BJ (cell line): Measurements from ENCODE around the gene IL18RAP. TPM values are rescaled to one million over a fixed set of nuclear protein-coding genes. Genes with fewer than 3 reads are reported as not detected.

Source experiments
- CTCF ChIA-PET: fragments of 350-600 bp; formaldehyde crosslinking; extraction: SDS; loops from one replicate; lab custom pipeline; 2021; ENCODE audit warnings: antibody characterized with exemption, inconsistent platforms; lab: Yijun Ruan, JAX
- POLR2A ChIA-PET: fragments of 300-600 bp; sonication (Branson Sonifier 250); formaldehyde crosslinking; extraction: SDS; loops from one replicate; lab custom pipeline; 2021; ENCODE audit warnings: antibody characterized with exemption; lab: Charles Lee
- DNase-seq: peaks from one replicate; pipeline ENCODE4 v3.0.0-alpha.2; 2011; ENCODE audit warnings: low read depth
- H3K27me3 ChIP-seq: 2 replicates; pipeline ENCODE4 v1.6.0; 2011; ENCODE audit warnings: low read length; ENCODE audit not compliant: control insufficient read depth, insufficient read depth
- H3K36me3 ChIP-seq: 2 replicates; pipeline ENCODE4 v1.5.1; 2011; ENCODE audit warnings: low read length; ENCODE audit not compliant: control insufficient read depth, insufficient read depth
- H3K4me3 ChIP-seq: 2 replicates; pipeline ENCODE4 v1.5.1; 2011; ENCODE audit warnings: low read depth, mild to moderate bottlenecking, control low read depth, low read length
- CTCF ChIP-seq: IDR thresholded peaks from 2 replicates; pipeline ENCODE4 v1.5.1; 2011; ENCODE audit warnings: low read depth, mild to moderate bottlenecking, control low read depth, inconsistent platforms, low read length, moderate library complexity; ENCODE audit not compliant: insufficient read depth
- polyA plus RNA-seq: library from polyadenylated mRNA; depleted of rRNA; stranded (reverse); fragments of >200 nt; gene quantifications from 2 replicates; pipeline ENCODE4 v1.2.3, GENCODE V29; 2011

IL18RAP gene
- polyA plus RNA-seq, 1 experiment, result not detected

GRCh38 chr2:102396012-102396411 lies 26.9 kb upstream of the IL18RAP start:
- no peaks in the 10 kb centered on the region; the same call in 1 of the 2 replicates for H3K27me3 ChIP-seq
- no peaks in the 10 kb centered on the region for H3K36me3 ChIP-seq
- ChIA-PET CTCF (no interaction called here), POLR2A (no interaction called here)
- H3K4me3 ChIP-seq, result no peak overlapping the region
- DNase-seq, result no peak
- TF ChIP-seq CTCF, result no peak

GRCh38 chr2:102397209-102397608 lies 25.8 kb upstream of the IL18RAP start:
- Histone ChIP-seq H3K27me3 (no peaks in the 10 kb centered on the region; the same call in 1 of the 2 replicates), H3K36me3 (no peaks in the 10 kb centered on the region), H3K4me3 (no peak overlapping the region)
- no peak for TF ChIP-seq CTCF
- no peak for DNase-seq
- POLR2A ChIA-PET, result no interaction called here
- CTCF ChIA-PET, result no interaction called here

GRCh38 chr2:102399499-102400141 lies 23.3 kb upstream of the IL18RAP start:
- ChIA-PET POLR2A (no interaction called here), CTCF (no interaction called here)
- Histone ChIP-seq H3K36me3 (no peaks in the 10 kb centered on the region), H3K4me3 (no peak overlapping the region), H3K27me3 (no peaks in the 10 kb centered on the region; the same call in 1 of the 2 replicates)
- TF ChIP-seq CTCF, result no peak
- no peak for DNase-seq

GRCh38 chr2:102401456-102401855 lies 21.5 kb upstream of the IL18RAP start:
- H3K4me3 ChIP-seq, result no peak overlapping the region
- ChIA-PET CTCF (no interaction called here), POLR2A (no interaction called here)
- H3K36me3 ChIP-seq, result no peaks in the 10 kb centered on the region
- no peak for TF ChIP-seq CTCF
- DNase-seq, result no peak
- H3K27me3 ChIP-seq, result no peaks in the 10 kb centered on the region; the same call in 1 of the 2 replicates

- Histone ChIP-seq H3K27me3 (no peaks in the 10 kb centered on the region; the same call in 1 of the 2 replicates), H3K36me3 (no peaks in the 10 kb centered on the region), H3K4me3 (no peak overlapping the region)
- ChIA-PET POLR2A (no interaction called here), CTCF (no interaction called here)
- TF ChIP-seq CTCF, result no peak
- DNase-seq, result no peak
Measured at GRCh38 chr2:102401865-102402264, 21.1 kb upstream of the IL18RAP start.
